SK-N-SH treated with all-trans-retinoic acid at 6 μM for 48 hours (cell line): ENCODE data around the gene HCK.

Experiments
- ATAC-seq: fragments of 200-7000 bp; cut with Tn5 transposase; 3 replicates; pipeline ENCODE4 v1.9.1; 2020; ENCODE audit warnings: mild to moderate bottlenecking, moderate library complexity
- ARNTL ChIP-seq: fragments of 450-650 bp; formaldehyde crosslinking; IDR thresholded peaks from 2 replicates; pipeline ENCODE4 v1.5.0; 2020; ENCODE audit warnings: low read depth, mild to moderate bottlenecking, moderate library complexity, borderline replicate concordance
- BACH2 ChIP-seq: fragments of 250-450 bp; sonication (Bioruptor Pico); IDR thresholded peaks from 2 replicates; pipeline ENCODE4 v1.9.0; 2021; ENCODE audit warnings: mild to moderate bottlenecking, borderline replicate concordance
- CSDC2 ChIP-seq: fragments of 250-450 bp; sonication (Bioruptor Pico); IDR thresholded peaks from 2 replicates; pipeline ENCODE4 v1.5.0; 2020; ENCODE audit warnings: mild to moderate bottlenecking, moderate library complexity
- ESRRG ChIP-seq: fragments of 250-450 bp; sonication (Bioruptor Pico); IDR thresholded peaks from 2 replicates; pipeline ENCODE4 v1.6.1; 2021; ENCODE audit warnings: mild to moderate bottlenecking
- ISL1 ChIP-seq: fragments of 250-450 bp; sonication (Bioruptor Pico); IDR thresholded peaks from 2 replicates; pipeline ENCODE4 v2.1.2; 2022; ENCODE audit warnings: mild to moderate bottlenecking, moderate library complexity
- OSR1 ChIP-seq: fragments of 250-450 bp; sonication (Bioruptor Pico); IDR thresholded peaks from 2 replicates; pipeline ENCODE4 v1.8.0; 2022; ENCODE audit warnings: moderate library complexity, mild to moderate bottlenecking, inconsistent platforms
- PATZ1 ChIP-seq: fragments of 250-450 bp; sonication (Bioruptor Pico); IDR thresholded peaks from 2 replicates; pipeline ENCODE4 v1.8.0; 2020; ENCODE audit warnings: mild to moderate bottlenecking, moderate library complexity, borderline replicate concordance
- PPARA ChIP-seq: fragments of 250-450 bp; sonication (Bioruptor Pico); IDR thresholded peaks from 2 replicates; pipeline ENCODE4 v1.5.0; 2020; ENCODE audit warnings: mild to moderate bottlenecking, borderline replicate concordance
- RARB ChIP-seq: fragments of 250-450 bp; sonication (Bioruptor Pico); IDR thresholded peaks from 2 replicates; pipeline ENCODE4 v1.8.0; 2021; ENCODE audit warnings: mild to moderate bottlenecking, moderate library complexity
- TOX ChIP-seq: fragments of 250-450 bp; sonication (Bioruptor Pico); IDR thresholded peaks from 2 replicates; pipeline ENCODE4 v1.8.0; 2021; ENCODE audit warnings: mild to moderate bottlenecking, moderate library complexity, borderline replicate concordance
- ZC3H10 ChIP-seq: fragments of 250-450 bp; sonication (Bioruptor Pico); IDR thresholded peaks from 2 replicates; pipeline ENCODE4 v1.5.1; 2021; ENCODE audit warnings: mild to moderate bottlenecking, moderate library complexity
- ZFP3 ChIP-seq: fragments of 250-450 bp; sonication (Bioruptor Pico); IDR thresholded peaks from 2 replicates; pipeline ENCODE4 v1.5.0; 2020; ENCODE audit warnings: mild to moderate bottlenecking, moderate library complexity
- ZFP30 ChIP-seq: fragments of 450-650 bp; formaldehyde crosslinking; IDR thresholded peaks from 2 replicates; pipeline ENCODE4 v1.5.0; 2022; ENCODE audit warnings: mild to moderate bottlenecking, moderate library complexity
- ZNF565 ChIP-seq: fragments of 450-650 bp; formaldehyde crosslinking; conservative IDR thresholded peaks from 2 replicates; pipeline ENCODE4 v1.5.0; 2020; ENCODE audit warnings: low read depth, mild to moderate bottlenecking, moderate library complexity
- ZNF70 ChIP-seq: fragments of 450-650 bp; formaldehyde crosslinking; IDR thresholded peaks from 2 replicates; pipeline ENCODE4 v1.5.0; 2020; ENCODE audit warnings: mild to moderate bottlenecking, moderate library complexity
- ZNF8 ChIP-seq: fragments of 450-650 bp; formaldehyde crosslinking; IDR thresholded peaks from 2 replicates; pipeline ENCODE4 v1.5.0; 2020; ENCODE audit warnings: mild to moderate bottlenecking, moderate library complexity
- TF ChIP-seq, protein P1 (sequence below): fragments of 250-450 bp; sonication (Bioruptor Pico); IDR thresholded peaks from 2 replicates; pipeline ENCODE4 v1.5.0; 2020; ENCODE audit warnings: mild to moderate bottlenecking, moderate library complexity
- TF ChIP-seq, protein P2 (sequence below): fragments of 250-450 bp; sonication (Bioruptor Pico); IDR thresholded peaks from 2 replicates; pipeline ENCODE4 v1.5.1; 2020; ENCODE audit warnings: low read depth, mild to moderate bottlenecking, moderate library complexity
- TF ChIP-seq, protein P3 (sequence below): fragments of 250-450 bp; sonication (Bioruptor Pico); IDR thresholded peaks from 2 replicates; pipeline ENCODE4 v1.8.0; 2021; ENCODE audit warnings: low read depth, mild to moderate bottlenecking, moderate library complexity, borderline replicate concordance

Gene HCK

DNA sequence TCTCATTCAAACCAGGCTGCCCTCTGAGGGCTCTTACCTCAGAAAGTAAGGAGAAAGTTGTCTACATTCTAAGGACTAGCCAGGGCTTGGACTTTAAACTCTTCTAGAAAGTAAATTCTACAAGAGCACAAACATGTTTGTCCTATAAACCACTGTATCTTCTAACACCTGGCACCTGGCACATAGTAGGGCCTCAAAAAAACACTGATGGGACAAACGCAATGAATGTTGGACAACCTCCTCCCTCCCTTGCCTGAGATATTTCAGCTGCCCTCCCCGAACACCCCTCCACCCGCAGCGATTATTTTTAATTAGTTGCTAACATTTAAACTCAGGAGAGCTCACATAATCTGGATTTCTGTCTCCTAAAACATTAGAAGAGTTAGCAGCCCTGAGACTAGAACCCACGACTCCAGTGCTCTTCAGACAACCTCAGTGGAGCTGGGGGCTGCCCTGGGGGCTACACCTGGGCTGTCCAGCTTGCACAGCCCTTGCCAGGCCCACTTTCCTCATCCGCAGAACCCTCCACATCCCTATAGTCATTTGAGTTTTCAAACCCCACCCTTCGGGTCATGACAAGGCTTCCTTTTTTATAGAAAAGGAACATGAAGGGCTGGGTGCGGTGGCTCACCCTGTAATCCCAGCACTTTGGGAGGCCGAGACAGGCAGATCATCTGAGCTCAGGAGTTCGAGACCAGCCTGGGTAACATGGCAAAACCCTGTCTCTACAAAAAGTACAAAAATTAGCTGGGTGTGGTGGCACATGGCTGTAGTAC, 4.9 kb downstream of the HCK start:
- no peak for ATAC-seq
- TF ChIP-seq ESRRG (CRISPR knock-in tag) (no peak), CSDC2 (no peak), ZFP3 (CRISPR knock-in tag) (no peak), ISL1 (no peak), TOX (no peak), ZNF8 (CRISPR knock-in tag) (no peak), PPARA (CRISPR knock-in tag) (no peak), OSR1 (no peak), ZNF70 (CRISPR knock-in tag) (no peak), ZNF565 (CRISPR knock-in tag) (no peak)
- TF ChIP-seq, protein P1, sequence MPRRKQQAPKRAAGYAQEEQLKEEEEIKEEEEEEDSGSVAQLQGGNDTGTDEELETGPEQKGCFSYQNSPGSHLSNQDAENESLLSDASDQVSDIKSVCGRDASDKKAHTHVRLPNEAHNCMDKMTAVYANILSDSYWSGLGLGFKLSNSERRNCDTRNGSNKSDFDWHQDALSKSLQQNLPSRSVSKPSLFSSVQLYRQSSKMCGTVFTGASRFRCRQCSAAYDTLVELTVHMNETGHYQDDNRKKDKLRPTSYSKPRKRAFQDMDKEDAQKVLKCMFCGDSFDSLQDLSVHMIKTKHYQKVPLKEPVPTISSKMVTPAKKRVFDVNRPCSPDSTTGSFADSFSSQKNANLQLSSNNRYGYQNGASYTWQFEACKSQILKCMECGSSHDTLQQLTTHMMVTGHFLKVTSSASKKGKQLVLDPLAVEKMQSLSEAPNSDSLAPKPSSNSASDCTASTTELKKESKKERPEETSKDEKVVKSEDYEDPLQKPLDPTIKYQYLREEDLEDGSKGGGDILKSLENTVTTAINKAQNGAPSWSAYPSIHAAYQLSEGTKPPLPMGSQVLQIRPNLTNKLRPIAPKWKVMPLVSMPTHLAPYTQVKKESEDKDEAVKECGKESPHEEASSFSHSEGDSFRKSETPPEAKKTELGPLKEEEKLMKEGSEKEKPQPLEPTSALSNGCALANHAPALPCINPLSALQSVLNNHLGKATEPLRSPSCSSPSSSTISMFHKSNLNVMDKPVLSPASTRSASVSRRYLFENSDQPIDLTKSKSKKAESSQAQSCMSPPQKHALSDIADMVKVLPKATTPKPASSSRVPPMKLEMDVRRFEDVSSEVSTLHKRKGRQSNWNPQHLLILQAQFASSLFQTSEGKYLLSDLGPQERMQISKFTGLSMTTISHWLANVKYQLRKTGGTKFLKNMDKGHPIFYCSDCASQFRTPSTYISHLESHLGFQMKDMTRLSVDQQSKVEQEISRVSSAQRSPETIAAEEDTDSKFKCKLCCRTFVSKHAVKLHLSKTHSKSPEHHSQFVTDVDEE: no peak
- TF ChIP-seq, protein P2, sequence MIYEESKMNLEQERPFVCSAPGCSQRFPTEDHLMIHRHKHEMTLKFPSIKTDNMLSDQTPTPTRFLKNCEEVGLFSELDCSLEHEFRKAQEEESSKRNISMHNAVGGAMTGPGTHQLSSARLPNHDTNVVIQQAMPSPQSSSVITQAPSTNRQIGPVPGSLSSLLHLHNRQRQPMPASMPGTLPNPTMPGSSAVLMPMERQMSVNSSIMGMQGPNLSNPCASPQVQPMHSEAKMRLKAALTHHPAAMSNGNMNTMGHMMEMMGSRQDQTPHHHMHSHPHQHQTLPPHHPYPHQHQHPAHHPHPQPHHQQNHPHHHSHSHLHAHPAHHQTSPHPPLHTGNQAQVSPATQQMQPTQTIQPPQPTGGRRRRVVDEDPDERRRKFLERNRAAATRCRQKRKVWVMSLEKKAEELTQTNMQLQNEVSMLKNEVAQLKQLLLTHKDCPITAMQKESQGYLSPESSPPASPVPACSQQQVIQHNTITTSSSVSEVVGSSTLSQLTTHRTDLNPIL: no peak
- TF ChIP-seq, protein P3, sequence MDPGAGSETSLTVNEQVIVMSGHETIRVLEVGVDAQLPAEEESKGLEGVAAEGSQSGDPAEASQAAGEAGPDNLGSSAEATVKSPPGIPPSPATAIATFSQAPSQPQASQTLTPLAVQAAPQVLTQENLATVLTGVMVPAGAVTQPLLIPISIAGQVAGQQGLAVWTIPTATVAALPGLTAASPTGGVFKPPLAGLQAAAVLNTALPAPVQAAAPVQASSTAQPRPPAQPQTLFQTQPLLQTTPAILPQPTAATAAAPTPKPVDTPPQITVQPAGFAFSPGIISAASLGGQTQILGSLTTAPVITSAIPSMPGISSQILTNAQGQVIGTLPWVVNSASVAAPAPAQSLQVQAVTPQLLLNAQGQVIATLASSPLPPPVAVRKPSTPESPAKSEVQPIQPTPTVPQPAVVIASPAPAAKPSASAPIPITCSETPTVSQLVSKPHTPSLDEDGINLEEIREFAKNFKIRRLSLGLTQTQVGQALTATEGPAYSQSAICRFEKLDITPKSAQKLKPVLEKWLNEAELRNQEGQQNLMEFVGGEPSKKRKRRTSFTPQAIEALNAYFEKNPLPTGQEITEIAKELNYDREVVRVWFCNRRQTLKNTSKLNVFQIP (CRISPR knock-in tag): no peak

- TF ChIP-seq PATZ1 (no peak), ZFP30 (no peak), ZFP3 (CRISPR knock-in tag) (no peak), ZNF70 (CRISPR knock-in tag) (no peak), PPARA (CRISPR knock-in tag) (no peak), ZNF8 (CRISPR knock-in tag) (no peak), ARNTL (no peak), OSR1 (no peak), ZC3H10 (CRISPR knock-in tag) (no peak), RARB (CRISPR knock-in tag) (no peak), CSDC2 (no peak), BACH2 (no peak), ISL1 (no peak)
- TF ChIP-seq, protein P2: no peak
- TF ChIP-seq, protein P1: no peak
- TF ChIP-seq, protein P3 (CRISPR knock-in tag): no peak
- no peak for ATAC-seq
Measured at GRCh38 chr20:32057656-32058184, 5.7 kb downstream of the HCK start.
